22Rv1 (cell line): ENCODE measurements around the gene PCDHB15.

Experiments used
- H3K27ac ChIP-seq: fragments of 450-650 bp; 2 replicates; pipeline ENCODE4 v1.5.1; 2017
- CTCF ChIP-seq: fragments of 450-650 bp; IDR thresholded peaks from 2 replicates; pipeline ENCODE4 v1.5.1; 2017; ENCODE audit warnings: mild to moderate bottlenecking
- ZFX ChIP-seq: fragments of 450-650 bp; IDR thresholded peaks from 2 replicates; pipeline ENCODE4 v1.6.1; 2017; ENCODE audit warnings: antibody characterized with exemption, borderline replicate concordance

PCDHB15 gene

DNA sequence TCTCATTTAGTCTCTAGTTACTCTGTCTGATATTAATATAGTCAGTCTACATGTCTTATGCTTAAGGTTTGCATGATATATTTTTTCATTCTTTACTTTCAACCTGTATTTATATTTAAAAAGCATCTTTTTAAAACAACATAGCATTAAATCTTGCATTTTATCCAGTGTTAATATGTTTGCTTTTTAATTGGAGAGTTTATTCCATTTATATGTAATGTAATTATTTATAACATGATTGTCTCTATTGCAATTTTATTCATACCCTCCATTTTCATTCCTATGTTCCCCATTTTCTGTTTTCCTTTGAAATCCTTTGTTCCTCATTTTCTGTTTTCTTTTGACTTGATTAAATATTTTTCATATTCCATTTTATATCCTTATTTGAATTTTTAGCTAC, 13.3 kb downstream of the PCDHB15 start:
- no peak for TF ChIP-seq CTCF
- no peak for TF ChIP-seq ZFX
- no peak overlapping the region for H3K27ac ChIP-seq

- TF ChIP-seq CTCF (no peak), ZFX (no peak)
- no peak overlapping the region for H3K27ac ChIP-seq
Observed at GRCh38 chr5:141258948-141259347, 13.8 kb downstream of the PCDHB15 start.

GRCh38 chr5:141260458-141261237, 15.5 kb downstream of the PCDHB15 start:
- no peak for TF ChIP-seq CTCF
- TF ChIP-seq ZFX = no peak
- H3K27ac ChIP-seq = no peak overlapping the region

DNA sequence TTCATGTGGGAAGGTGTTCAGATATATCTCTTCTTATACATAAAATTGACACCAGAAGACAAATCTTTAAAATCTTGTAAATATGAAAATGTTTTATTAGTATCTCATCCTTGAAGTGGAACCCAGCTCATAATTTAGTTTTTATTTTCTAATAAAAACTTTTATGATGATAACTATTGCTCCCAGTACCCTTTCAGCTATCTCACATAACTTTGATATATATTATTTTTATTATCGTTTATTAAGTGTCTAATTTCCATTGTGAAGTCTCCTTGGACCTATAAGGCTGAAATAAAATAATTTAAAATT, 16.0 kb downstream of the PCDHB15 start:
- no peak for TF ChIP-seq CTCF
- TF ChIP-seq ZFX = no peak
- no peak overlapping the region for H3K27ac ChIP-seq

DNA sequence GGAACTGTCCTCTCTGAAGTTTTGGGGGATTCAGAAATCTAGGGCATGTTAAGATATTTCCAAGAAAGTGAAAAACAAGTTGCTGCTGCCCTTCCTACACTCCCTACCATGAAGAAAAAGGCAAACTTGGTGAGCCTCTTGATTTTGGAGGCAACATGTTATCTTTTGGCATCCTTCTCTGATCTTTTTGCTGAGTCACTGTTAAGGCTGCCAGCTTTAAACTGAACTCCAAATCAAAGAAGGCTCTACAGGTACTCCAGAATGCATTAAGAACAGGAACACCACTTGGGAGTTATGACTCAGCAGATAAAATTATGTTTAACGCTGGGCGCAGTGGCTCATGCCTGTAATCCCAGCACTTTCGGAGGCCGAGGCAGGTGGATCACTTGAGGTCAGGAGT, 24.0 kb downstream of the PCDHB15 start:
- no peak overlapping the region for H3K27ac ChIP-seq
- TF ChIP-seq ZFX (no peak), CTCF (no peak)

- peak; percentile 28; the same call in 1 of the 2 replicates for TF ChIP-seq CTCF
- TF ChIP-seq ZFX = no peak
Observed at GRCh38 chr5:141272906-141273305, 27.7 kb downstream of the PCDHB15 start.

DNA sequence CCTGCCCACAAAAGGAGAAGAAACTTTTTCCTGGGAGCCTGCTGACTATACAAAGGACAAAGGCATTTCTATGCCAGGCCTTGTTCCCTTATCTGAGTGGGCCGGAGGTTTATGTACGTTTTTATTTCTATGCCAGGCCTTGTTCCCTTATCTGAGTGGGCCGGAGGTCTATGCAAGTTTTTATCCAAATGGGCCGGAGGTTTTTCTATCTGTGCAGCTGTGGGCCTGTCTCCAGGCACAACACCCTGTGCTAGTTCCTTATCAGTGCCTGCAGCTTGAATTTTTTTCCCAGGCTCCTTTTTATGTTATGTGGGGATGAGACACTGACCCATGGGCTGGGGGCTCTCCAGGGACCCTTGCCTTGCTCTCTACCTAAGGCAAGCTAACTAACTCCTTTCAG, 53.2 kb downstream of the PCDHB15 start:
- TF ChIP-seq CTCF = no peak
- TF ChIP-seq ZFX = no peak
- H3K27ac ChIP-seq = no peak overlapping the region

More at GRCh38 chr5:141272906-141273305, 27.7 kb downstream of the PCDHB15 start:
- H3K27ac ChIP-seq = no peak overlapping the region
